GM19324 (cell line): ENCODE data around the gene NFIX.

Source experiments
- ATAC-seq: cut with Tn5 transposase; IDR thresholded peaks from one replicate; pipeline ENCODE4 v1.9.1; 2021; ENCODE audit warnings: mild to moderate bottlenecking, moderate library complexity; ENCODE audit not compliant: unreplicated experiment, low FRiP score

The NFIX gene

GRCh38 chr19:13099073-13099999 is 104.1 kb downstream of the NFIX start:
- no peak for ATAC-seq

GRCh38 chr19:13100031-13100588 is 104.8 kb downstream of the NFIX start:
- ATAC-seq, result no peak

- no peak for ATAC-seq
These were observed 105.7 kb downstream of the NFIX start for GRCh38 chr19:13100841-13101589.

GRCh38 chr19:13101590-13102415 is 106.5 kb downstream of the NFIX start:
- no peak for ATAC-seq

GRCh38 chr19:13102416-13102665 is 107.1 kb downstream of the NFIX start:
- ATAC-seq, result no peak

- peak; percentile 47 for ATAC-seq
These were observed 107.6 kb downstream of the NFIX start, which contains the start of gene LYL1 for GRCh38 chr19:13102666-13103580. TSS of gene LYL1 (minus strand) at chr19:13102858. CDS start at chr19:13101171, 1,687 bp downstream.

GRCh38 chr19:13103581-13104359 is 108.5 kb downstream of the NFIX start:
- no peak for ATAC-seq

- ATAC-seq, result peak; percentile 42
These were observed 109.1 kb downstream of the NFIX start for GRCh38 chr19:13104360-13104847.

GRCh38 chr19:13104848-13105711 is 109.8 kb downstream of the NFIX start:
- ATAC-seq, result peak; percentile 2

GRCh38 chr19:13109361-13110098 is 114.3 kb downstream of the NFIX start:
- ATAC-seq, result no peak

- ATAC-seq, result no peak
These were observed 114.9 kb downstream of the NFIX start for GRCh38 chr19:13110099-13110610.

- no peak for ATAC-seq
These were observed 117.3 kb downstream of the NFIX start for GRCh38 chr19:13112555-13112954.

GRCh38 chr19:13115936-13116281 is 120.6 kb downstream of the NFIX start:
- ATAC-seq, result no peak

GRCh38 chr19:13116282-13117175 is 121.3 kb downstream of the NFIX start, which contains the start of gene TRMT1:
TSS of gene TRMT1 (minus strand) at chr19:13116740. CDS start at chr19:13116399, 341 bp downstream.
- peak; percentile 41 for ATAC-seq

GRCh38 chr19:13117176-13117771 is 122.0 kb downstream of the NFIX start:
- ATAC-seq, result no peak
